Right lobe of liver (tissue), 4 donors: ENCODE measurements around the gene TMOD1.

ENCODE experiments used
- POLR2A ChIP-seq: fragments of 450-650 bp; IDR thresholded peaks from one replicate; pipeline ENCODE4 v1.6.1; 2017; ENCODE audit warnings: antibody characterized with exemption, mild to moderate bottlenecking
- TF ChIP-seq, protein P1 (sequence below), 4 donors: fragments of 200-600 bp in 3 of 4; fragments of 450-650 bp in 1 of 4; IDR thresholded peaks; one replicate each; pipeline versions ENCODE4 v1.5.1 to v1.8.0; 2016 to 2022; ENCODE audit warnings: antibody characterized with exemption in 4 of 4, mild to moderate bottlenecking in 2 of 4
- donor health status: DM: no; HTN: no; CAD: no.
- donor health status: DM: no; HTN: no; CAD: no.
- donor health status: DM: no; HTN: yes; CAD: no.

DNA sequence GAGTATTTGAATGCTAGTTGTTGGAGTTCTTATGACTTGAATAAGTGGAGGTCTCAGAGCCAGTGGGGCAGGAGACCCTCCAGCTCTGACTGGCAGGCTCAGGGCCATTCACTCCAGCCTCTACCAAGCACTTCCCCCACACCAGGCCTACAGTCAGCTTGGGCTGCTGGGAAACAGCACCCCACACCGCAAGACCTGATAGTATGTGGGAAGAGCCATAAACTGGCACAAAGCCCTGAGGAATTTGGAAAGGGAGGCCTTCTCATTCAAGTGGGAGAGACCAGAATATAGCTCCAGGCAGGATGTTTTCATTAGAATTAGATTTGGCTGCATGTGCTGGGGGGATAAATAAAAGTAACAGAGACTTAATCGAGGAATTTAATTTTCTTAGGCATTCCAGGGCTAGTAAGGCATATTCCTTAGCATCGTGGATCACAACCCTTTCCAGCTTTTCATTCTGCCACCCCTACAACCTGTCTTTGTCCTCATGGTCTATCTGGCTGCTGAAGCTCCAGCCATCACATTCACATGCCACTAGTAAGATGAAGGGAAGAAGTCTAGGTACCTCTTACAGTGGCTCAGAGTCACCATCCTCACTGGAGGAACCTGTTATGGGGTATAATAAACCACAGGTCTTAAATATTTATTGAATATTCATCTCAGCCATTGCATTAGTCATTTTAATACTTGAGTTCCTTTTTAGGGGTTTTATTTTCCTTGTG is 47.5 kb downstream of the TMOD1 start:
- TF ChIP-seq, protein P1, sequence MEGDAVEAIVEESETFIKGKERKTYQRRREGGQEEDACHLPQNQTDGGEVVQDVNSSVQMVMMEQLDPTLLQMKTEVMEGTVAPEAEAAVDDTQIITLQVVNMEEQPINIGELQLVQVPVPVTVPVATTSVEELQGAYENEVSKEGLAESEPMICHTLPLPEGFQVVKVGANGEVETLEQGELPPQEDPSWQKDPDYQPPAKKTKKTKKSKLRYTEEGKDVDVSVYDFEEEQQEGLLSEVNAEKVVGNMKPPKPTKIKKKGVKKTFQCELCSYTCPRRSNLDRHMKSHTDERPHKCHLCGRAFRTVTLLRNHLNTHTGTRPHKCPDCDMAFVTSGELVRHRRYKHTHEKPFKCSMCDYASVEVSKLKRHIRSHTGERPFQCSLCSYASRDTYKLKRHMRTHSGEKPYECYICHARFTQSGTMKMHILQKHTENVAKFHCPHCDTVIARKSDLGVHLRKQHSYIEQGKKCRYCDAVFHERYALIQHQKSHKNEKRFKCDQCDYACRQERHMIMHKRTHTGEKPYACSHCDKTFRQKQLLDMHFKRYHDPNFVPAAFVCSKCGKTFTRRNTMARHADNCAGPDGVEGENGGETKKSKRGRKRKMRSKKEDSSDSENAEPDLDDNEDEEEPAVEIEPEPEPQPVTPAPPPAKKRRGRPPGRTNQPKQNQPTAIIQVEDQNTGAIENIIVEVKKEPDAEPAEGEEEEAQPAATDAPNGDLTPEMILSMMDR (IDR thresholded peaks at IDR 0.05), result no peak
- TF ChIP-seq POLR2A, result no peak
